ENCODE measurements around the gene COMMD3.
"Not testable (repeated sequence)": the region's sequence is repeated elsewhere in the genome, so short reads cannot be mapped to it uniquely, and the experiment has no call there.

COMMD3 gene

GRCh38 chr10:22340329-22341189 lies 24.4 kb downstream of the COMMD3 start:
- Mint-ChIP-seq H3K27ac (peak overlapping the region; percentile 84), H3K4me3 (peak overlapping the region; percentile 89), H3K27me3 (peaks cover 56% of the 10 kb centered on the region), H3K36me3 (no peaks in the 10 kb centered on the region), H3K9me3 (no peaks in the 10 kb centered on the region), H3K4me1 (peaks cover 35% of the 10 kb centered on the region)
- peak; percentile 84 for ATAC-seq

- Mint-ChIP-seq H3K4me1 (peaks cover 28% of the 10 kb centered on the region), H3K27me3 (peaks cover 57% of the 10 kb centered on the region), H3K36me3 (peaks cover 3% of the 10 kb centered on the region), H3K27ac (peak overlapping the region; percentile 84), H3K9me3 (peaks cover 2% of the 10 kb centered on the region), H3K4me3 (peak overlapping the region; percentile 79)
- peak; percentile 51 for ATAC-seq
Observed at GRCh38 chr10:22341190-22341925, 25.2 kb downstream of the COMMD3 start.

GRCh38 chr10:22341926-22342196 lies 25.7 kb downstream of the COMMD3 start:
- H3K27me3 Mint-ChIP-seq, result peaks cover 57% of the 10 kb centered on the region
- no peak overlapping the region for H3K27ac Mint-ChIP-seq
- H3K36me3 Mint-ChIP-seq, result peaks cover 6% of the 10 kb centered on the region
- no peak for ATAC-seq
- peaks cover 4% of the 10 kb centered on the region for H3K9me3 Mint-ChIP-seq
- H3K4me3 Mint-ChIP-seq, result peak overlapping the region; percentile 79
- H3K4me1 Mint-ChIP-seq, result peaks cover 23% of the 10 kb centered on the region

DNA sequence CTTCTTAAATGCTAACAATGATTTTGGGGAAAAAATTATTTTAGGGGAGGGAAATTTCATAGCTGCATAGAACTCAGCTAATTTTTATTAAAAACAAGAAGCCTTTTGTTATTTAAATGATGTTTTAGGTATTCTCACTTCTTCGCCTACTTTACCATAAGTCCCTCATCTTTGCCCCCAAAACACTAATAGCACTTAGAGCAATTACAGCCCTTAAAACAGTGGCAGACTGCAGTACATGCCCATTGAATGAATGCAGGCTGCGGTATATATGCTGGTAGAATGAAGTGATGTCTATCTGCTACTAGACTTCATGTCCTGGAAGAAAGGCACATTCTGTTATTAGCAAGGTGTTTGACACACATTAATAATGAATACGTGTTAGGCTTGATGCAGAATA lies 26.2 kb downstream of the COMMD3 start:
- peaks cover 57% of the 10 kb centered on the region for H3K27me3 Mint-ChIP-seq
- H3K27ac Mint-ChIP-seq, result no peak overlapping the region
- no peak overlapping the region for H3K4me3 Mint-ChIP-seq
- peaks cover 4% of the 10 kb centered on the region for H3K9me3 Mint-ChIP-seq
- H3K36me3 Mint-ChIP-seq, result peaks cover 6% of the 10 kb centered on the region
- H3K4me1 Mint-ChIP-seq, result peaks cover 20% of the 10 kb centered on the region
- ATAC-seq, result no peak

DNA sequence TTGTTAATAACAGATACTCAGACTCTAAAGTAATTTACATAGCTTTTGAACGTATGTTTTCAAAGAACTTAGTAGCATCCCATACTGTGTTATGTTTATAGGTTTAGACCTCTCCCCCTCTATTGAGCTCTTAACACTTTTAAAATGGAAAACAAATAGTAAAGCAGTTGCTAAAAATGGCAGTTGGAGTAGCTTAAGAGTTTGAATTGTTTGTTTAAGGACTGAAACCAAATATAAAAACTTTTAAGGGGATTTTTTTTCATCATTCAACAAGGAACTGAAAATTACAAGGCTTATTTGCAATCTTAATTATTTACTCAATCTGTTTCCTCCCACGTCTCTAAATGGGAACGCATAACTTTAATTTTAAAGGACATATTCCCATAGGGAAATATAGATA lies 27.5 kb downstream of the COMMD3 start:
- H3K4me3 Mint-ChIP-seq, result no peak overlapping the region

GRCh38 chr10:22344249-22344648 lies 28.1 kb downstream of the COMMD3 start:
- Mint-ChIP-seq H3K27ac (no peak overlapping the region), H3K36me3 (peaks cover 6% of the 10 kb centered on the region), H3K27me3 (peaks cover 53% of the 10 kb centered on the region), H3K4me3 (no peak overlapping the region), H3K9me3 (peaks cover 4% of the 10 kb centered on the region), H3K4me1 (peaks cover 20% of the 10 kb centered on the region)
- ATAC-seq, result no peak

More for the DNA sequence above, 27.5 kb downstream of the COMMD3 start:
- Mint-ChIP-seq H3K36me3 (peaks cover 6% of the 10 kb centered on the region), H3K27ac (no peak overlapping the region), H3K27me3 (peaks cover 53% of the 10 kb centered on the region), H3K4me1 (peaks cover 20% of the 10 kb centered on the region), H3K9me3 (peaks cover 4% of the 10 kb centered on the region)
- no peak for ATAC-seq

DNA sequence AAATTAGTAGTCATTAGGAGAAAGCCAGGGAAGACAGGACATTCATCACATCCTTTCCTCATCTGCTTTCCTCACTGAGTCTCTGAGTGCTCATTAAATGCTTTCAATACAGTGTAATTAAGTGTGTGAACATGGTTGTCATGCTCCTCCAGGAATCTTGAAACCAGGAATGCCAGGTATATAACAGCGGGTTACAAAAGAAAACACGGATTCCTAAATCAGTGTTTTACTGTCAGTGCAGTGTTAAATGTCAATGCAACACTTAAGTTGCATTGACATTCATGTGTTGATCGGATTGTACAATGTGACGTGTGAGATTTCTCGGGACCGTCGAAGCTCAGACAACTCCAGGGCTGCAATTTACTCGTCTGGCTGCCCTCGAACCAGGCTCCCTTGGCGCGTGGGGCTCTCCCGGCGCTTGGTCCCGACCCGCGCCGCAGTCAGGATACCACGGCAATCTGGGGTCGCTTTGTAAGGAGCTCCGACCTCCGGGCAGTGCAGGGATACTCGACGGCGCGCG lies 28.7 kb downstream of the COMMD3 start:
- Mint-ChIP-seq H3K4me1 (peaks cover 19% of the 10 kb centered on the region), H3K27ac (no peak overlapping the region), H3K4me3 (no peak overlapping the region), H3K36me3 (peaks cover 6% of the 10 kb centered on the region), H3K27me3 (peaks cover 53% of the 10 kb centered on the region), H3K9me3 (peaks cover 4% of the 10 kb centered on the region)
- no peak for ATAC-seq

DNA sequence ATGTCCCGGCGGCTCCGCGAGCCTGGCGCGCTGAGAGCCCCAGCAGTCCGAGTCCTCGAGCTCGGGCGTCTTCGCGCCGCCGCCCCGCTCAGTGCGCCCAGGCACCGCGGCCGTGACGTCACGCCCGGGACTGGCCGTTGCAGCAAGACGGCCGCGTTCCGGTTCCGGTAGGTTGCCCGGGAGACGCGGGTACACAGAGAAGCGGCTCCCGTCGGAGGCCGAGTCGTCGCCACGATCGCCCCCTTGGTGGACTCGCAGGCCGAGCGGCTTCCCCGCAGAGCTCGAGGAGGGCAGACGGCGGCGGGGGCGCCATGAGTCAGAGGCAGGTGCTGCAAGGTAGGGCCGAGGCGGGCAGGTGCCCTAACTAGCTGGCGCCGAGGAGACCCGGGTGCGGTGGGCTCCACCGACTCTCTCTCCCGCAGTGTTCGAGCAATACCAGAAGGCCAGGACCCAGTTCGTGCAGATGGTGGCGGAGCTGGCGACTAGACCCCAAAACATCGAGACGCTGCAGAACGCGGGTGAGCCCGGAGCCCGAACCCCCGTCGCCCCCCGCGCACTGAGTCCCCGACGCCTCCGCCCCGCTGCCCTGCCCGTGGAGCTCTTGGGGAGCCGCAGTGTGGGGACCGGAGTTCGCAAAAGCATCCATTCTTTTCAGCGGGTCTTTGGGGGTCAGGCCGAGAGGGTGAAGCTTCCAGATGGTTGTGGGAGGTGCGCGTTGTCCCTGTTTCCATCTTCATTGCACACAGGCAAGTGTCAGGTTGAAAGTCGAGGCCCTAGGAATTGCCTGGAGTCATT lies 29.3 kb downstream of the COMMD3 start, which contains the start of gene SPAG6:
TSS of gene SPAG6 (plus strand) at position 196 of the 795 bp plus-strand sequence. CDS start at position 312, 116 bp downstream.
- Mint-ChIP-seq H3K27me3 (peaks cover 53% of the 10 kb centered on the region), H3K9me3 (peaks cover 4% of the 10 kb centered on the region), H3K4me1 (peaks cover 16% of the 10 kb centered on the region), H3K27ac (peak within 1 kb of the TSS; percentile 43), H3K4me3 (peak within 1 kb of the TSS; percentile 62), H3K36me3 (peaks cover 6% of the 10 kb centered on the region)
- ATAC-seq, result no peak

GRCh38 chr10:22346096-22346661 lies 30.0 kb downstream of the COMMD3 start:
- no peak for ATAC-seq
- H3K9me3 Mint-ChIP-seq, result peaks cover 4% of the 10 kb centered on the region
- peaks cover 15% of the 10 kb centered on the region for H3K4me1 Mint-ChIP-seq
- peak overlapping the region; percentile 50 for H3K4me3 Mint-ChIP-seq
- peaks cover 6% of the 10 kb centered on the region for H3K36me3 Mint-ChIP-seq
- H3K27me3 Mint-ChIP-seq, result peaks cover 50% of the 10 kb centered on the region
- H3K27ac Mint-ChIP-seq, result peak overlapping the region; percentile 43

GRCh38 chr10:22349755-22350154 lies 33.6 kb downstream of the COMMD3 start:
- H3K4me3 Mint-ChIP-seq, result no peak overlapping the region
- ATAC-seq, result no peak
- no peaks in the 10 kb centered on the region for H3K4me1 Mint-ChIP-seq
- H3K36me3 Mint-ChIP-seq, result peaks cover 6% of the 10 kb centered on the region
- H3K27me3 Mint-ChIP-seq, result peaks cover 23% of the 10 kb centered on the region
- no peak overlapping the region for H3K27ac Mint-ChIP-seq
- peaks cover 4% of the 10 kb centered on the region for H3K9me3 Mint-ChIP-seq

GRCh38 chr10:22351131-22351703 lies 35.0 kb downstream of the COMMD3 start:
- no peak for ATAC-seq
- Mint-ChIP-seq H3K9me3 (peaks cover 3% of the 10 kb centered on the region), H3K36me3 (peaks cover 4% of the 10 kb centered on the region), H3K27ac (no peak overlapping the region), H3K4me1 (no peaks in the 10 kb centered on the region), H3K27me3 (peaks cover 12% of the 10 kb centered on the region), H3K4me3 (no peak overlapping the region)

- Mint-ChIP-seq H3K4me3 (no peak overlapping the region), H3K36me3 (no peaks in the 10 kb centered on the region), H3K27me3 (no peaks in the 10 kb centered on the region), H3K4me1 (no peaks in the 10 kb centered on the region), H3K27ac (no peak overlapping the region), H3K9me3 (no peaks in the 10 kb centered on the region)
- no peak for ATAC-seq
Observed at GRCh38 chr10:22356324-22356873, 40.2 kb downstream of the COMMD3 start.

DNA sequence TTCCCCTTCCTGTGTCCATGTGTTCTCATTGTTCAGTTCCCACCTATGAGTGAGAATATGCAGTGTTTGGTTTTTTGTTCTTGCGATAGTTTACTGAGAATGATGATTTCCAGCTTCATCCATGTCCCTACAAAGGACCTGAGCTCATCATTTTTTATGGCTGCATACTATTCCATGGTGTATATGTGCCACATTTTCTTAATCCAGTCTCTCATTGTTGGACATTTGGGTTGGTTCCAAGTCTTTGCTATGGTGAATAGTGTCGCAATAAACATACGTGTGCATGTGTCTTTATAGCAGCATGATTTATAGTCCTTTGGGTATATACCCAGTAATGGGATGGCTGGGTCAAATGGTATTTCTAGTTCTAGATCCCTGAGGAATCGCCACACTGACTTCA lies 41.6 kb downstream of the COMMD3 start:
- not testable (repeated sequence) for H3K36me3 Mint-ChIP-seq, H3K9me3 Mint-ChIP-seq, H3K4me1 Mint-ChIP-seq, H3K27ac Mint-ChIP-seq, ATAC-seq, H3K27me3 Mint-ChIP-seq, H3K4me3 Mint-ChIP-seq

DNA sequence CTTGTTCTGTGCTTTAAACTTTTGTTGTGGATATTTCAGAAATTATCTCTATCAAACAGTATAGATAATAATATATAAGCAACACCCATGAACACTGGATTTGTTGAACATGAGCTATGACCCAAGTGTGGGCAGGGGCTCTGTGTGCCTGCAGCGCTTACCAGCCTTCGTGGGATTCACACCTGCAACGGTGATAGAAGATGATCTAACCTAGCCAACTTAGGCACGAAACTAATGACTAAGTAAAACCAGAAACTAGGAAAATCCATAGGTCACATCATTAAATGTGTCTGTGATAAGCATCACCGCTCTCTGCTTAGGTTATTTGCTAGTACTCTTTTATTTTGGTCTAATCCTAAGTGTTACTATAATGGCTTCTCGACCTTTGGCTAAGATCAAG lies 47.1 kb downstream of the COMMD3 start:
- no peaks in the 10 kb centered on the region for H3K27me3 Mint-ChIP-seq
- no peak overlapping the region for H3K27ac Mint-ChIP-seq
- ATAC-seq, result no peak
- H3K4me3 Mint-ChIP-seq, result no peak overlapping the region
- H3K36me3 Mint-ChIP-seq, result no peaks in the 10 kb centered on the region
- H3K4me1 Mint-ChIP-seq, result peaks cover 13% of the 10 kb centered on the region
- H3K9me3 Mint-ChIP-seq, result no peaks in the 10 kb centered on the region
